ENCODE data around the gene DAPK1. TPM values are rescaled to one million over a fixed set of nuclear protein-coding genes. Genes with fewer than 3 reads are reported as not detected.

The DAPK1 gene
- total RNA-seq, 1 donor from 2014 or later, result 24.6 TPM

- no peak for TF ChIP-seq POLR2A (IDR thresholded peaks at IDR 0.05)
- no peak for TF ChIP-seq POLR2AphosphoS5 (IDR thresholded peaks at IDR 0.05; ENCODE audit: insufficient read depth in 1 of 2, low read depth in 1 of 2)
- TF ChIP-seq, protein P1, sequence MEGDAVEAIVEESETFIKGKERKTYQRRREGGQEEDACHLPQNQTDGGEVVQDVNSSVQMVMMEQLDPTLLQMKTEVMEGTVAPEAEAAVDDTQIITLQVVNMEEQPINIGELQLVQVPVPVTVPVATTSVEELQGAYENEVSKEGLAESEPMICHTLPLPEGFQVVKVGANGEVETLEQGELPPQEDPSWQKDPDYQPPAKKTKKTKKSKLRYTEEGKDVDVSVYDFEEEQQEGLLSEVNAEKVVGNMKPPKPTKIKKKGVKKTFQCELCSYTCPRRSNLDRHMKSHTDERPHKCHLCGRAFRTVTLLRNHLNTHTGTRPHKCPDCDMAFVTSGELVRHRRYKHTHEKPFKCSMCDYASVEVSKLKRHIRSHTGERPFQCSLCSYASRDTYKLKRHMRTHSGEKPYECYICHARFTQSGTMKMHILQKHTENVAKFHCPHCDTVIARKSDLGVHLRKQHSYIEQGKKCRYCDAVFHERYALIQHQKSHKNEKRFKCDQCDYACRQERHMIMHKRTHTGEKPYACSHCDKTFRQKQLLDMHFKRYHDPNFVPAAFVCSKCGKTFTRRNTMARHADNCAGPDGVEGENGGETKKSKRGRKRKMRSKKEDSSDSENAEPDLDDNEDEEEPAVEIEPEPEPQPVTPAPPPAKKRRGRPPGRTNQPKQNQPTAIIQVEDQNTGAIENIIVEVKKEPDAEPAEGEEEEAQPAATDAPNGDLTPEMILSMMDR (IDR thresholded peaks at IDR 0.05), result no peak
- no peak overlapping the region for H3K4me3 ChIP-seq
- no peaks in the 10 kb centered on the region for H3K9me3 ChIP-seq
- intact Hi-C loops (cut with DNase I), result no loop called here
- H3K27ac ChIP-seq, result no peak overlapping the region
- no peaks in the 10 kb centered on the region for H3K4me1 ChIP-seq
- no peaks in the 10 kb centered on the region for H3K27me3 ChIP-seq
- no peaks in the 10 kb centered on the region for H3K36me3 ChIP-seq
- DNase-seq (ENCODE audit: extremely low spot score in 2 of 2), result no peak
Observed at GRCh38 chr9:87696641-87697040, 199.0 kb downstream of the DAPK1 start.

DNA sequence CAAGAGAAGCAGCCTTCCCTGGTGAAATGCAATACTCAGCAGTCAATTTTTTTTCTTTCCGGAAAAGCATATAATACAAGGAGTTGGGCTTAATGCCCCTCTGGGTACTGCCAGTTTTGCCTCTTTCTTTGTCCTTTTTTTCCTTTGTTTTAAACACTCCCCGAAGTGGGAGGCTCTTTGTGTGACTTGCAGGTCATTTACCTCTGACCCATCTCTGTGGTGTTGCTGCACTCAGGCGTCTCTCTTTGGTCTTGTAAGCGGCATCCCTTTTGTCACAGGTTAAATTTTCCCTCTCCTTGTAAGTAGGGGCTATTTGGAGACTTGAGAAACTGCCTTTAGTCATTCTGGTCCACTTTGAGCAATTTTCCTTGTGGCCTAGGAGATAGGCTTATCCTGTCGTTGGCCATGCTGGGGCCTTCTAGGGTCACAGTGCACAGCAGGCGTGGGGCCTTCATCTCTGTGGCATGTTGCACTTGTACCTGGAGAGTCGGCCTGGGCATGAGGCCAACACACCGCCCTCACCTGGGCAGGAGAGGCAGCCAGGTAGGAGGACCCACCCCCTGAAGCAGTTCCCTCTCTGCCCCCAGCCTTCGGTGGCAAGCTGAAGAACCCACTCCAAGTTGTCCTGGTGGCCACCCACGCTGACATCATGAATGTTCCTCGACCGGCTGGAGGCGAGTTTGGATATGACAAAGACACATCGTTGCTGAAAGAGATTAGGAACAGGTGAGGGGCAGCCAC, 200.6 kb downstream of the DAPK1 start:
- Histone ChIP-seq H3K4me1 (no peaks in the 10 kb centered on the region), H3K4me3 (no peak overlapping the region), H3K36me3 (no peaks in the 10 kb centered on the region), H3K27ac (no peak overlapping the region), H3K9me3 (no peaks in the 10 kb centered on the region), H3K27me3 (no peaks in the 10 kb centered on the region)
- TF ChIP-seq POLR2AphosphoS5 (IDR thresholded peaks at IDR 0.05; ENCODE audit: insufficient read depth in 1 of 2, low read depth in 1 of 2), result no peak
- TF ChIP-seq, protein P1 (IDR thresholded peaks at IDR 0.05), result no peak
- TF ChIP-seq POLR2A (IDR thresholded peaks at IDR 0.05), result no peak
- intact Hi-C loops (cut with DNase I), result no loop called here
- peak in 1 of 2 donors; percentile 44 for DNase-seq (ENCODE audit: extremely low spot score in 2 of 2)

DNA sequence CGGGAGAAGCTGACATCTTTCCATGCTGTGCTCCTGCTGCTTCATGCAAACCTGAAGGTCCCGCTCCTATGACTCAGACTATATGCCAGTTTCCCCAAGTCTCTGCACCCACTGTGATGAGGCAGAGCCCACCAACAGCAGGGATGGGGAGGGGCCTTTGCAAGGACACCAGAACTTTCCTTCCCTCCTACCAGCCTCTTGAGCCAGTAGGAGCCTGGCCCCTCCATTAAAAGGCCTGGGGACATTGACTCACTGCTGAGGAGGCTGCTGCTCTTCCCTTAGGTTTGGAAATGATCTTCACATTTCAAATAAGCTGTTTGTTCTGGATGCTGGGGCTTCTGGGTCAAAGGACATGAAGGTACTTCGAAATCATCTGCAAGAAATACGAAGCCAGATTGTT, 202.2 kb downstream of the DAPK1 start:
- Histone ChIP-seq H3K27me3 (no peaks in the 10 kb centered on the region), H3K9me3 (no peaks in the 10 kb centered on the region), H3K27ac (no peak overlapping the region), H3K36me3 (no peaks in the 10 kb centered on the region), H3K4me3 (no peak overlapping the region), H3K4me1 (no peaks in the 10 kb centered on the region)
- intact Hi-C loops (cut with DNase I), result no loop called here
- DNase-seq (ENCODE audit: extremely low spot score in 2 of 2), result peak in 1 of 2 donors; percentile 60
- TF ChIP-seq POLR2A (IDR thresholded peaks at IDR 0.05), result no peak

DNA sequence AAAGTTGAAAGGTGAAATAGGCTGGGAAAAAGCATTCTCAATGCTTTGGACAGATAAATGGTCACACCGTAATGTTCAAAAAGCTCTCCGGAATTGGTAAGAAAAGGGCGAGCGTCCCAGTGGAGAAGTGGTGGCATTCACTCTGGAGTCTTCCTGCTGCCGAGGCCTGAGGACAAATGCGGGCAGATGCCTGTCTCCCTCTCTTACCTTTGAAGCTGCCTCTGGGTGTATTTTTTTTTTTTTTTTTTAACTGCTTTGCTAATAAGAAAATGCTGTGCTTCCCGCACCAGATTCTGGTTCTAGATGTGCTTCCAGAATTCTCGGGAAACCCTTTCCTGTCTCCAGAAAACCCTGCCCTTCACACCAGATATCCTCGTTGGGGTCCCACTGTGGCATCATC, 203.8 kb downstream of the DAPK1 start:
- no peaks in the 10 kb centered on the region for H3K4me1 ChIP-seq
- intact Hi-C loops (cut with DNase I), result no loop called here
- TF ChIP-seq POLR2AphosphoS5 (IDR thresholded peaks at IDR 0.05; ENCODE audit: insufficient read depth in 1 of 2, low read depth in 1 of 2) (no peak), POLR2A (IDR thresholded peaks at IDR 0.05) (no peak)
- TF ChIP-seq, protein P1 (IDR thresholded peaks at IDR 0.05), result no peak
- no peak overlapping the region for H3K4me3 ChIP-seq
- H3K27me3 ChIP-seq, result no peaks in the 10 kb centered on the region
- no peaks in the 10 kb centered on the region for H3K36me3 ChIP-seq
- no peak overlapping the region for H3K27ac ChIP-seq
- DNase-seq (ENCODE audit: extremely low spot score in 2 of 2), result no peak
- no peaks in the 10 kb centered on the region for H3K9me3 ChIP-seq

DNA sequence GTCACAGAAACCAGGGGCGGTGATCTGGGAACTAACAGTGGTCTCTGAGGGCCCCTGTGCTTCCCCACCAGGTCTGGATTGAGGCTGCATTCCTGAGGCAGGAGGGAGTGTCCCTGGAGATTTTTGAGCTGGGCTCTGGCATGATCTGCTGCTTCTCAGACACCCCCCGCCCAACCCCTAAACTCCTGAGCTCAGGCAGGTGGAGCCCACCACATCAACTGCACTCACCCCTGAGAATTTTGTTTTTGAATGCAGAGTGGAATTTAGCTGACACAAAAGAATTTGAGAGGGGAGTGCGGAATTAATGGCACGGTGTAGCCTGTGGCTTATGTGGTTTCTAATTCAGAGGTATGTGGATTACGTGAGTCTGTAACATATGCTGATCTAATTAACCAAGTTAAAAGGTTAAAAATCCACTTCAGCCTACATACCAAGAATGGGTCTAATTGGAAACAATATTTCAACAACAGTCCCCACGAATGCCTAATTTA, 204.3 kb downstream of the DAPK1 start:
- no peaks in the 10 kb centered on the region for H3K9me3 ChIP-seq
- no peak for TF ChIP-seq POLR2A (IDR thresholded peaks at IDR 0.05)
- no peak for TF ChIP-seq POLR2AphosphoS5 (IDR thresholded peaks at IDR 0.05; ENCODE audit: insufficient read depth in 1 of 2, low read depth in 1 of 2)
- TF ChIP-seq, protein P1 (IDR thresholded peaks at IDR 0.05), result no peak
- DNase-seq (ENCODE audit: extremely low spot score in 2 of 2), result no peak
- H3K36me3 ChIP-seq, result no peaks in the 10 kb centered on the region
- no peaks in the 10 kb centered on the region for H3K4me1 ChIP-seq
- no peaks in the 10 kb centered on the region for H3K27me3 ChIP-seq
- no peak overlapping the region for H3K27ac ChIP-seq
- no peak overlapping the region for H3K4me3 ChIP-seq
- intact Hi-C loops (cut with DNase I), result no loop called here

Data from vagina (tissue), 2 donors.